HG03460 (cell line): ENCODE measurements around the gene C10orf90.

ENCODE experiments used
- ATAC-seq: cut with Tn5 transposase; IDR thresholded peaks from one replicate; pipeline ENCODE4 v1.9.1; 2021; ENCODE audit not compliant: unreplicated experiment

Gene C10orf90

GRCh38 chr10:126586128-126586527, 84.4 kb downstream of the C10orf90 start:
- no peak for ATAC-seq

- no peak for ATAC-seq
These were observed 85.1 kb downstream of the C10orf90 start for GRCh38 chr10:126585249-126586017.

GRCh38 chr10:126584836-126585235, 85.7 kb downstream of the C10orf90 start:
- ATAC-seq, result no peak

- no peak for ATAC-seq
These were observed 86.8 kb downstream of the C10orf90 start for GRCh38 chr10:126583552-126584200.

DNA sequence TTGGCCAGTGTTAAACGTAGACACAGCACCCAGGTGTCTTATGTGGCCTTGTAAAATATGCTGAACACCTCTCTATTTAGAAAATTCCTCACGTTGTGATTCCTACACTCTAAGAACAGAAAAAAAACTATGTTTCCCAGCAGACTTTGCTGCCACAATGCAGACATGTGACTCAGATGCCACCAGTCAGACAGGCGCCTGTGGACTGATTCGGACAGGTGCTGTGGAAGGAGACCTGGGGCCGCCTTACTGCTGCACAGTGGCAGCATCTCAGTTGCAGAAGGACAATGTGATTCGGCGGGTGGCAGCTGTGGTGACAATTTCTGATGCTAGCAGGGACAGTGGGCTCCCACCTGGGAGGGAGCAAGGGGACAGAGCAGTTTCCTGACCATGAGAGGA, 88.8 kb downstream of the C10orf90 start:
- ATAC-seq, result no peak

GRCh38 chr10:126580873-126581647, 89.4 kb downstream of the C10orf90 start:
- no peak for ATAC-seq

DNA sequence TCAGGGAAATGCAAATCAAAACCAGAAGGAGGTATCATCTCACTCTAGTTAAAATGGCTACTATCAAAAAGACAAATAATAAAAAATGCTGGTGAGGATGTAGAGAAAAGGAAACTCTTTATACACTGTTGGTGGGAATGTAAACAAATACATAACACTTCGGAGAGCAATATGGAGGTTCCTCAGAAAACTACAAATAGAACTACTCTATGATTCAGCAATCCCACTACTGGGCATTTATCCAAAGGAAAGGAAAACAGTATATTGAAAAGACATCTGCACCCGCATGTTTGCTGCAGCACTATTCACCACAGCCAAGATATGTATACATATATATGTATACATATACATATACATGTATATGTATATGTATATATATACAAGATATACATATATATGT, 94.2 kb downstream of the C10orf90 start:
- no peak for ATAC-seq

DNA sequence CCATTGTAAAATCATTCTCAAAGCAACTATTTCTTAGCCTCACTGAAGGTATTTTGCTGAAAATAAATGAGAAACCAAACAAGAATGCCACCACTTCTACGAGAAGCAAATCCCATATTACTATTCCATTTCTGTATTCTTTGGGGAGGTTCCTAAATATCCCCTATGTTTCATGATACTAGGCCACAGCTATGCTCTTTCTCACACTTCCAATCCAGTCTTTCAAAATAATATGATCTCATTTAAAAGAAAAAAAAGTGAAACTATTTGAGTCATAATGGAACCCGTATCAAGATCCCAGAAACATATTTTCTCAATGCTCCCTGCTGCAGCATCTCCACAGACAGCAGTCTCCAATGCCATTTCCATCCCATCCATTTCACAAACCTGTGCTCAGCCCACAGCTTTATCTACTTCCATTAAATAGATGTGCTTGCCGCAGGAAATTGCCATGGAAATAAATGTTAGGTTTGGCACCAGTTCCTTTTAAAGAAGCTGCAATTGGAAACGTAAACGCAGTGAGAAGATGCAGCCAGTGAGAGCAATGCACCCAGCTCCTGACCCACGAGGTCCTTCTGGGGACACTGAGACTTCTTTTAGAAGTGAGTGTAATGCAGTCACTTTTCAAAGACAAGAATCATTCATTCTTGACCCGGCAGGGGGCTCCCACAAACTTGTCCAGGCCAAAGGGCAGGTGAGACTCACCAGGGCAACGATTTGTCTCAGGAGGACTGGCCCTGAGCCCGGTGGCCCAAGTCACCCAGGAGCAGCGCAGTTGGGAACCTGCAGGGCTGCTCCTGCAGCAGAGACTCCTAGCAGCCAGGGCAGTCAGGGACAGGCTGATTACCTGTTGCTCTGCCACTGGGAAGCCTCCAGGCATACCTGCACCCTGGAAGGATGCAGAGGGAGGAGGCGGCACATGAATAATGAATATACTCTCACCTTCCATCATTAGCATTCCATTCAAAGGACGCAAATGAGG, 99.6 kb downstream of the C10orf90 start:
- no peak for ATAC-seq

GRCh38 chr10:126570245-126570570, 100.3 kb downstream of the C10orf90 start:
- ATAC-seq, result no peak

GRCh38 chr10:126569513-126570244, 100.8 kb downstream of the C10orf90 start:
- no peak for ATAC-seq

- ATAC-seq, result no peak
These were observed 101.6 kb downstream of the C10orf90 start for GRCh38 chr10:126568809-126569385.

DNA sequence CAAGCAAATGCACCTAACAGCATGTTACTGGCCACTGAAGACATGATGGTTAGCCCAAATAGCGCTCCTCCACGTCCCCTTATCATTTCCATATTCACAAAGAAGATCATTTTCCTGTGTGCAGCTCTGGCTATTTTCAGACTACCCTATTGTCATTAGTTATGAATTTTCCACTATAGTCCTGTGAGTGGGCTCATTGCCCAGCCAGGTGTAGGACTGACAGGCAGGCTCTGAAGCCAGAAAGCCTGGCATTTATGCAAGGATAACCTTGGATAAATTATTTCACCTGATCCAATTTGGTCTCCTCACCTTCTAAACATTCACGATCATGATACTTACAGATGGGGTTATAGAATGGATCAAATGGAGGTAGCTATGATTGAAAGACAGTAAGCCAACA, 104.6 kb downstream of the C10orf90 start:
- no peak for ATAC-seq

- no peak for ATAC-seq
These were observed 105.1 kb downstream of the C10orf90 start for GRCh38 chr10:126565441-126565840.

DNA sequence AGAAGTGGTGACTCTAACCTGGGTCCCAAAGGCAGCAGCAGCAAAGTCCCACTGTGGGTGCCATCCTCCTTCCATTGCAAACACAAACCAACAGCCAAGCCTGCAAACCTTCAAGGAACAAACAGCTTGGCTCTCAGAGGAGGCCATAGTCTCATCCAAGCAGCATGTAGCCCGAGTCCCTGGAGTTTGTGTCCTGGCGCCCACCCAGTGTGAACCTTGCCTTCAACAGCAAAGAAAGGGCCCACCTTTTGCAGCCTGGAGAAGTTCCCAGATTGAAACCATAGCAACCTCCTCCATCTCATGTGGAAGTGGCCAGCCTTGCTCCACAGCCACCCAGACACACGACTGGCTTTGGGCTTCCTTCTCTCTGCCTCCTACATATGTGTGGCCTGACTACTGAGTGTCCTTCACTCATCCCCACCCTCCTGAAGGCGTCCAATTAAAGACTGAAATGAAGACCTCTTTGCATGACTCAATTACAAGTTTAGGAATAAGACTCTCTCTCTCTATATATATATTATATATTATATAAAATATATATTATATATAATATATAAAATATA, 106.1 kb downstream of the C10orf90 start:
- ATAC-seq, result no peak

- no peak for ATAC-seq
These were observed 107.1 kb downstream of the C10orf90 start for GRCh38 chr10:126563361-126563760.

GRCh38 chr10:126561921-126562680, 108.4 kb downstream of the C10orf90 start:
- no peak for ATAC-seq

- no peak for ATAC-seq
These were observed 109.1 kb downstream of the C10orf90 start for GRCh38 chr10:126561294-126561920.

DNA sequence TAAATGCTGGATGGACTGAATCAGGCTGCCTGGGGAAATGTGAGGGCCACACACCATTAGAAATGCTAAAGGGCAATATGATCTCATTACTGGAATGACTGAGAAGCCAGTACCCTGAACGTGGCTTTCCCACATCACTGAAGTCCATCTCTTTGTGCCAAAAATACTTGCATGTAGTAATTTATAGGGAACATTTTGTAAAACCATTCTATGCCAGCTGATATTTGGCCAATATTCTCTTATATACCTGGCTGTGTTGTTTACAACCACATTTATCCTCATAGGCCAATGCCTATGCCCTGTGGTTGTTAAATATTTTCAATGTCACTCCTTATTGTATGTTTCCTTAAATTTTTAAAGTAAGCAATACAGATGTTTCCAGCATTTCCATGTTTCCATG, 111.6 kb downstream of the C10orf90 start:
- no peak for ATAC-seq
